Neural crest cell (in vitro differentiated cells): ENCODE results near the gene PTK6. TPM values are rescaled to one million over a fixed set of nuclear protein-coding genes. Genes with fewer than 3 reads are reported as not detected.

Experiments used
- DNase-seq: peaks from one replicate; pipeline ENCODE4 v3.0.0; 2021; ENCODE audit warnings: low read depth, mixed read lengths, low spot score
- H3K27ac Mint-ChIP-seq: one replicate; pipeline ENCODE4 v1.8.0; 2021; ENCODE audit warnings: mild to moderate bottlenecking, mixed read lengths; ENCODE audit not compliant: unreplicated experiment
- H3K27me3 Mint-ChIP-seq: 2 replicates; pipeline ENCODE4 v1.8.0; 2021; ENCODE audit warnings: low read depth, mild to moderate bottlenecking, mixed read lengths
- H3K36me3 Mint-ChIP-seq: 2 replicates; pipeline ENCODE4 v1.8.0; 2021; ENCODE audit warnings: low read depth, mild to moderate bottlenecking, mixed read lengths
- H3K4me1 Mint-ChIP-seq: 2 replicates; pipeline ENCODE4 v1.8.0; 2021; ENCODE audit warnings: mixed read lengths
- H3K4me3 Mint-ChIP-seq: one replicate; pipeline ENCODE4 v1.8.0; 2021; ENCODE audit warnings: mild to moderate bottlenecking, mixed read lengths
- H3K9me3 Mint-ChIP-seq: 2 replicates; pipeline ENCODE4 v1.8.0; 2021; ENCODE audit warnings: mixed read lengths
- total RNA-seq: library from RNA; stranded (reverse); gene quantifications from 2 replicates; pipeline ENCODE4 v1.2.1, GENCODE V29; 2021
- TF ChIP-seq, protein P1 (sequence below): fragments of 200-600 bp; sonication (generic); conservative IDR thresholded peaks from 2 replicates; pipeline ENCODE4 v1.5.0; 2021; ENCODE audit warnings: antibody characterized with exemption, mild to moderate bottlenecking

PTK6 gene
- total RNA-seq, 1 donor from 2014 or later = not detected

DNA sequence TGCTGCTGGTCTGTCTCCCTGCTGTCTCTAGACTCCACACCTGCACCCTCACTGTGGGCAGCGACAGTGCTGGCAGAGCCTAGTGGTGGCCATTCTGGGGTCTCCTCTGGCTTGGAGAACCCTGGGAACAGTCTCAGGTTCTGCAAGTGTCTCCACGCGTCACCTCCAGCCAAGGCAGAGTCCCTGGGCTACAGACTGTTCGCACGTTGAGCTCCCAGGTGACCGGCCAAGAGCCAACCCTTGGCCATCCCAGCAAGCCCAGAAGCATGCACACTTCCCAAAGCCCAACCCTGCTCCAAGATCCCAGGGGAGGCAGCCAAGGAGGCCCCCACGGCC is 43.1 kb downstream of the PTK6 start:
- H3K27ac Mint-ChIP-seq = no peak overlapping the region
- no peak overlapping the region for H3K4me3 Mint-ChIP-seq
- peaks cover 44% of the 10 kb centered on the region for H3K27me3 Mint-ChIP-seq
- H3K36me3 Mint-ChIP-seq = no peaks in the 10 kb centered on the region
- H3K9me3 Mint-ChIP-seq = peaks cover 6% of the 10 kb centered on the region
- no peak for DNase-seq
- TF ChIP-seq, protein P1, sequence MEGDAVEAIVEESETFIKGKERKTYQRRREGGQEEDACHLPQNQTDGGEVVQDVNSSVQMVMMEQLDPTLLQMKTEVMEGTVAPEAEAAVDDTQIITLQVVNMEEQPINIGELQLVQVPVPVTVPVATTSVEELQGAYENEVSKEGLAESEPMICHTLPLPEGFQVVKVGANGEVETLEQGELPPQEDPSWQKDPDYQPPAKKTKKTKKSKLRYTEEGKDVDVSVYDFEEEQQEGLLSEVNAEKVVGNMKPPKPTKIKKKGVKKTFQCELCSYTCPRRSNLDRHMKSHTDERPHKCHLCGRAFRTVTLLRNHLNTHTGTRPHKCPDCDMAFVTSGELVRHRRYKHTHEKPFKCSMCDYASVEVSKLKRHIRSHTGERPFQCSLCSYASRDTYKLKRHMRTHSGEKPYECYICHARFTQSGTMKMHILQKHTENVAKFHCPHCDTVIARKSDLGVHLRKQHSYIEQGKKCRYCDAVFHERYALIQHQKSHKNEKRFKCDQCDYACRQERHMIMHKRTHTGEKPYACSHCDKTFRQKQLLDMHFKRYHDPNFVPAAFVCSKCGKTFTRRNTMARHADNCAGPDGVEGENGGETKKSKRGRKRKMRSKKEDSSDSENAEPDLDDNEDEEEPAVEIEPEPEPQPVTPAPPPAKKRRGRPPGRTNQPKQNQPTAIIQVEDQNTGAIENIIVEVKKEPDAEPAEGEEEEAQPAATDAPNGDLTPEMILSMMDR = no peak
- H3K4me1 Mint-ChIP-seq = no peaks in the 10 kb centered on the region

DNA sequence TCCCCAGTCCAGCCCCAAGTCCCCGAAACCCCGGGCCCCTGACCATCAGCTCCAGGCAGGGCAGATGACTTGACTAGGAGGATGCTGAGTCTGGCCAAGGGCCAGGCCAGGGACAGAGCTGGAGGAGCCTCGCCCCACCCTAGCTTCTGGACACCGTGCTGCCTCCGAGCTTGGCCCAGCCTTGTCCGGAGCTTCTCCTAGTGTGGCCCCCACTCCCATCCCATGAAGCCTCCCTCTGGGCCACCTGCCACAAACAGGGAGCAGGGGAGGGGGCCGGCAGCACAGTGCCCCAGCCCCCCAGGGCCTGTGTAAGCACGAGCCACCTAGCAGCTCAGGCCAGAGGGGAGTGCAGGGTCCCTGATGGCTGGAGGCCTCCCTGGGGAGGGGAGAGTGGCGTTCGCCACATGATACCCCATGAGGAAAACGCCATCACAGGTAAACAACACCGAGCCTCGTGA is 43.6 kb downstream of the PTK6 start:
- TF ChIP-seq, protein P1 = no peak
- DNase-seq = no peak
- Mint-ChIP-seq H3K4me3 (no peak overlapping the region), H3K27ac (no peak overlapping the region), H3K36me3 (no peaks in the 10 kb centered on the region), H3K9me3 (peaks cover 6% of the 10 kb centered on the region), H3K27me3 (peaks cover 49% of the 10 kb centered on the region), H3K4me1 (no peaks in the 10 kb centered on the region)

DNA sequence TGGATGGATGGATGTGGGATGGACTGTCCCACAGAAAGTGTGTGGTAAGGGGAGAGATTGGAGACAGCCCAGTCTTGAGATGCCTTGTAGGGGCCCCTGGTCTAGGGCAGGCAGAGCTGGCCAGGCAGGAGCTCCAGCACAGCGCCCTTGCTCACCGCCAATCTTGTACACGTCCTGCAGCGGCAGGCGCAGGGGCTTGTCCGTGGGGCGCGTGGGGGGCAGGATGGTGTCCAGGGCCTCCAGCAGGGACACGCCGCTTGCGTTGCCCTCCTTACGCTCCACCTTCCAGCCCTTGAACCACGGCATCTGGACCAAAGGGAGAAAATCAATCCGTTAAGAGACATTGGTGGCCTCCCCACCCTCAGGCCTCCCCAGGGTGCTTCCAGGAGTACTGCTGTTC is 44.2 kb downstream of the PTK6 start:
- H3K27me3 Mint-ChIP-seq = peaks cover 49% of the 10 kb centered on the region
- H3K4me3 Mint-ChIP-seq = no peak overlapping the region
- H3K27ac Mint-ChIP-seq = no peak overlapping the region
- DNase-seq = no peak
- H3K4me1 Mint-ChIP-seq = no peaks in the 10 kb centered on the region
- peaks cover 6% of the 10 kb centered on the region for H3K9me3 Mint-ChIP-seq
- H3K36me3 Mint-ChIP-seq = no peaks in the 10 kb centered on the region
- TF ChIP-seq, protein P1 = no peak

DNA sequence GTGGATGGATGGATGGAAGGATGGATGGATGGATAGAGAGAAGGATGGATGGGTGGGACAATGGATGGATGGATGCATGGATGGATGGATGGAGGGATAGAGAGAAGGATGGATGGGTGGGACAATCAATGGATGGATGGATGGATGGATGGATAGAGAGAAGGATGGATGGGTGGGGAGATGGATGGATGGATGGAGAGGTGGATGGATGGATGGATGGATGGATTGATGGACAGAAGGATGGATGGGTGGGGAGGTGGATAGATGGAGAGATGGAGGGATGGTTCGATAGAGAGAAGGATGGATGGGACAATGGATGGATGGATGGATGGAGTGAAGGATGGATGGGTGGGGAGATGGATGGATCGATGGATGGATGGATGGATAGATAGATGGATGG is 44.7 kb downstream of the PTK6 start:
- Mint-ChIP-seq H3K27ac (no peak overlapping the region), H3K4me1 (no peaks in the 10 kb centered on the region), H3K9me3 (peaks cover 6% of the 10 kb centered on the region), H3K36me3 (no peaks in the 10 kb centered on the region), H3K4me3 (no peak overlapping the region), H3K27me3 (peaks cover 48% of the 10 kb centered on the region)
- TF ChIP-seq, protein P1 = no peak
- DNase-seq = no peak

DNA sequence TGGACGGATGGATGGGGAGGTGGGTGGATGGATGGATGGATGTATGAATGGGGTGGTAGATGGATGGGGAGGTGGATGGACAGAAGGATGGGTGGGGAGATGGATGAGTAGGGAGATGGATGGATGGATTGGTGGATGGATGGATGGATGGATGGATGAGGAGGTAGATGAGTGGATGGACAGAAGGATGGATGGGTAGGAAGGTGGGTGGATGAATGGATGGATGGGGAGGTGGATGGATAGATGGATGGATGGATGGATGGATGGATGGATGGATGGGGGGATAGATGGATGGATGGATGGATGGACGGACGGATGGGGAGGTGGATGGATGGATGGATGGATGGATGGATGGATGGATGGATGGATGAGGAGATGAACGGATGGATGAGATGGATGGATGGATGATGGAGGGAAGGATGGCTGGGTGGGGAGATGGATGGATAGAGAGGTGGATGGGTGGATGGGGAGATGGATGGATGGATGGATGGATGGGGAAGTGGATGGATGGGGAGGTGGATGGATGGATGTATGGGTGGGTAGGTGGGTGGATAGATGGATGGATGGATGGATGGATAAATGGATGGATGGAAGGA is 45.4 kb downstream of the PTK6 start:
- DNase-seq = no peak
- Mint-ChIP-seq H3K36me3 (no peaks in the 10 kb centered on the region), H3K27ac (no peak overlapping the region), H3K9me3 (peaks cover 6% of the 10 kb centered on the region), H3K4me1 (no peaks in the 10 kb centered on the region), H3K27me3 (peaks cover 46% of the 10 kb centered on the region), H3K4me3 (no peak overlapping the region)
- TF ChIP-seq, protein P1 = no peak

DNA sequence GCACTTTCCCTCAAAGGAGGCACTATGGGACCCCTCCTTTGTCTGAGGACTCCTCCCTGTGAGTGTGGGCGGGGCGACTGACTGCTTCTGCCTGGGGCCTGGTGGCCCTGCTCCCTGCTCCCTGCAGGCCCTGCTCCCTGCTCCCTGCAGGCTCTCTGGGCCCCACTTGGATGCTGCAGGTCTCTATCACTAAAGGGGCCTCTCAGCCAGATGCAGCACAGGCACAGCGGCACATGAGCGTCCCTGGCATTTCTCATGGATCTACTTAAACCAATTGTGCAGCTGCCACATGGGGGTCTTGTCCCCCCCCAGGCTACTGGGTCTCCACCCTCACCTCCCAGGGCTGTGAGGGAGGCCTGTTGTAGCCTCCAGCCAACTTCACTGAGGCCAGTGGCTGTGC is 46.1 kb downstream of the PTK6 start:
- Mint-ChIP-seq H3K27me3 (peaks cover 42% of the 10 kb centered on the region), H3K9me3 (peaks cover 6% of the 10 kb centered on the region), H3K4me3 (no peak overlapping the region), H3K27ac (no peak overlapping the region), H3K36me3 (no peaks in the 10 kb centered on the region), H3K4me1 (no peaks in the 10 kb centered on the region)
- no peak for DNase-seq
- TF ChIP-seq, protein P1 = no peak
